Measurements from ENCODE around the gene A4GALT. TPM values are rescaled to one million over a fixed set of nuclear protein-coding genes. Genes with fewer than 3 reads are reported as not detected.

The A4GALT gene
- total and polyA plus RNA-seq, 10 of the 15 experiments (the other 5 are each of a cell fraction or from before 2014, with no cell fraction given) = 0.04 to 3.9 (median 2.3) TPM; not detected in 1

DNA sequence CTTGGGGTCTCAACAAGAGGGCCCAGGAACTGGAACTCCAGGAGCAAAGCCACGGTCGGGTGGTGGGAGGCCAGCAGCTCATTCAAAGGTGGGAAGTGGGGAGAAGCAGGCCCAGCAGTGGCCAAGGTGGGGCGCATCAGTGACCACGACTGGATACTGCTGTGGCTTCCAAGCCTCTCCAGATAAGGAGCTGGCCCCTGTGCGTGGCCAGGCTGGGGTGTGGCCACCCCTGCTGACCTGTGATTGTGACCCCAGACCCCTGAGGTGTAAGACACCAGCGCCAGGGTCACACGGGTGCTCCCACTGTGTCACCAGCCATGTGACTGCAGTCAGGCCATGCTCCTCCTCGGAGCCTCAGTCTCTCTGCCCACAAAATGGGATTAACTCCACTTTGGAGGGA lies 20.3 kb downstream of the A4GALT start (continued):
- TF ChIP-seq, protein P1, sequence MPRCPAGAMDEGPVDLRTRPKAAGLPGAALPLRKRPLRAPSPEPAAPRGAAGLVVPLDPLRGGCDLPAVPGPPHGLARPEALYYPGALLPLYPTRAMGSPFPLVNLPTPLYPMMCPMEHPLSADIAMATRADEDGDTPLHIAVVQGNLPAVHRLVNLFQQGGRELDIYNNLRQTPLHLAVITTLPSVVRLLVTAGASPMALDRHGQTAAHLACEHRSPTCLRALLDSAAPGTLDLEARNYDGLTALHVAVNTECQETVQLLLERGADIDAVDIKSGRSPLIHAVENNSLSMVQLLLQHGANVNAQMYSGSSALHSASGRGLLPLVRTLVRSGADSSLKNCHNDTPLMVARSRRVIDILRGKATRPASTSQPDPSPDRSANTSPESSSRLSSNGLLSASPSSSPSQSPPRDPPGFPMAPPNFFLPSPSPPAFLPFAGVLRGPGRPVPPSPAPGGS (IDR thresholded peaks at IDR 0.05; ENCODE audit: borderline replicate concordance, insufficient read depth, low read depth, low read length, poor library complexity, severe bottlenecking) = no peak
- TF ChIP-seq ETV6 (conservative IDR thresholded peaks at IDR 0.05 in 1 of 2, IDR thresholded peaks at IDR 0.05 in 1 of 2; ENCODE audit: borderline replicate concordance in 1 of 2, low read depth in 1 of 2) (no peak), SUPT20H (IDR thresholded peaks at IDR 0.05; ENCODE audit: borderline replicate concordance, control insufficient read depth, low read depth, low read length) (no peak), RUNX3 (IDR thresholded peaks at IDR 0.05; ENCODE audit: low read length) (no peak), POLR2A (IDR thresholded peaks at IDR 0.05; ENCODE audit: low read depth, low read length) (no peak)
- TF ChIP-seq, protein P2, sequence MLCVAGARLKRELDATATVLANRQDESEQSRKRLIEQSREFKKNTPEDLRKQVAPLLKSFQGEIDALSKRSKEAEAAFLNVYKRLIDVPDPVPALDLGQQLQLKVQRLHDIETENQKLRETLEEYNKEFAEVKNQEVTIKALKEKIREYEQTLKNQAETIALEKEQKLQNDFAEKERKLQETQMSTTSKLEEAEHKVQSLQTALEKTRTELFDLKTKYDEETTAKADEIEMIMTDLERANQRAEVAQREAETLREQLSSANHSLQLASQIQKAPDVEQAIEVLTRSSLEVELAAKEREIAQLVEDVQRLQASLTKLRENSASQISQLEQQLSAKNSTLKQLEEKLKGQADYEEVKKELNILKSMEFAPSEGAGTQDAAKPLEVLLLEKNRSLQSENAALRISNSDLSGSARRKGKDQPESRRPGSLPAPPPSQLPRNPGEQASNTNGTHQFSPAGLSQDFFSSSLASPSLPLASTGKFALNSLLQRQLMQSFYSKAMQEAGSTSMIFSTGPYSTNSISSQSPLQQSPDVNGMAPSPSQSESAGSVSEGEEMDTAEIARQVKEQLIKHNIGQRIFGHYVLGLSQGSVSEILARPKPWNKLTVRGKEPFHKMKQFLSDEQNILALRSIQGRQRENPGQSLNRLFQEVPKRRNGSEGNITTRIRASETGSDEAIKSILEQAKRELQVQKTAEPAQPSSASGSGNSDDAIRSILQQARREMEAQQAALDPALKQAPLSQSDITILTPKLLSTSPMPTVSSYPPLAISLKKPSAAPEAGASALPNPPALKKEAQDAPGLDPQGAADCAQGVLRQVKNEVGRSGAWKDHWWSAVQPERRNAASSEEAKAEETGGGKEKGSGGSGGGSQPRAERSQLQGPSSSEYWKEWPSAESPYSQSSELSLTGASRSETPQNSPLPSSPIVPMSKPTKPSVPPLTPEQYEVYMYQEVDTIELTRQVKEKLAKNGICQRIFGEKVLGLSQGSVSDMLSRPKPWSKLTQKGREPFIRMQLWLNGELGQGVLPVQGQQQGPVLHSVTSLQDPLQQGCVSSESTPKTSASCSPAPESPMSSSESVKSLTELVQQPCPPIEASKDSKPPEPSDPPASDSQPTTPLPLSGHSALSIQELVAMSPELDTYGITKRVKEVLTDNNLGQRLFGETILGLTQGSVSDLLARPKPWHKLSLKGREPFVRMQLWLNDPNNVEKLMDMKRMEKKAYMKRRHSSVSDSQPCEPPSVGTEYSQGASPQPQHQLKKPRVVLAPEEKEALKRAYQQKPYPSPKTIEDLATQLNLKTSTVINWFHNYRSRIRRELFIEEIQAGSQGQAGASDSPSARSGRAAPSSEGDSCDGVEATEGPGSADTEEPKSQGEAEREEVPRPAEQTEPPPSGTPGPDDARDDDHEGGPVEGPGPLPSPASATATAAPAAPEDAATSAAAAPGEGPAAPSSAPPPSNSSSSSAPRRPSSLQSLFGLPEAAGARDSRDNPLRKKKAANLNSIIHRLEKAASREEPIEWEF (IDR thresholded peaks at IDR 0.05; ENCODE audit: insufficient replicate concordance, low read depth, low read length) = no peak
